Stimulated activated effector memory CD8-positive, alpha-beta T cell treated with anti-CD3 and anti-CD28 coated beads, Interleukin-12 subunit alpha, Interleukin-12 subunit beta, amount 100 ng/mL, for 72 hours (primary cell): ENCODE data around the gene TPRN.

Experiments
- ATAC-seq: fragments of 150-1000 bp; cut with Tn5 transposase; 2 replicates; pipeline ENCODE4 v1.10.0; 2021
- DNase-seq, 2 donors: peaks; one replicate each; pipeline ENCODE4 v3.0.0; 2021 to 2022; ENCODE audit warnings: low spot score in 2 of 2
- H3K27ac Mint-ChIP-seq: one replicate; pipeline ENCODE4 v1.8.0; 2022; ENCODE audit warnings: mild to moderate bottlenecking, mixed read lengths
- H3K36me3 Mint-ChIP-seq: one replicate; pipeline ENCODE4 v1.8.0; 2022; ENCODE audit warnings: mild to moderate bottlenecking, mixed read lengths
- H3K4me1 Mint-ChIP-seq: one replicate; pipeline ENCODE4 v1.8.0; 2022; ENCODE audit warnings: mixed read lengths
- H3K4me3 Mint-ChIP-seq: one replicate; pipeline ENCODE4 v1.8.0; 2022; ENCODE audit warnings: mild to moderate bottlenecking, mixed read lengths
- H3K9me3 Mint-ChIP-seq: one replicate; pipeline ENCODE4 v1.8.0; 2022; ENCODE audit warnings: mixed read lengths

Gene TPRN

DNA sequence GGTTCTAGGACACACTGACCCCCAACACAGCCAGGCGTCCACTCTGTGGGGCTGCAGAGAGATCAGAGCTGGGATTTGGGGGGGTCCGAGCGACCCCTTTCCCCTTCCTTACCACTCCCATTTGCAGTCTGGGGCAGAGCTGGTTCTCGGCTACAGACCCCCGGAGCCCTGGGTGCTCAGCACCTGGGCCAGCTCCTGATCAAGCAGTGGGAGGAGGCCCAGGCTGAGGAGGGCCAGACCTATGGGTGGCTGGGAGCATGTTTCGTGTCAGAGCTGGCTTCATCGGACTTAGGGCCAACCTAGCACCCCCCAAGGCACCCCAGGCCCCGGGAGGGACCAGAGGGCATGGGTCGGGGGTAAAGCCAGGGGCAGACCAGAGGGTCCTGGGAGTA is 54.0 kb downstream of the TPRN start:
- no peaks in the 10 kb centered on the region for H3K4me1 Mint-ChIP-seq
- no peaks in the 10 kb centered on the region for H3K36me3 Mint-ChIP-seq
- DNase-seq = no peak
- H3K4me3 Mint-ChIP-seq = no peak overlapping the region
- H3K9me3 Mint-ChIP-seq = no peaks in the 10 kb centered on the region
- ATAC-seq = no peak
- no peak overlapping the region for H3K27ac Mint-ChIP-seq

DNA sequence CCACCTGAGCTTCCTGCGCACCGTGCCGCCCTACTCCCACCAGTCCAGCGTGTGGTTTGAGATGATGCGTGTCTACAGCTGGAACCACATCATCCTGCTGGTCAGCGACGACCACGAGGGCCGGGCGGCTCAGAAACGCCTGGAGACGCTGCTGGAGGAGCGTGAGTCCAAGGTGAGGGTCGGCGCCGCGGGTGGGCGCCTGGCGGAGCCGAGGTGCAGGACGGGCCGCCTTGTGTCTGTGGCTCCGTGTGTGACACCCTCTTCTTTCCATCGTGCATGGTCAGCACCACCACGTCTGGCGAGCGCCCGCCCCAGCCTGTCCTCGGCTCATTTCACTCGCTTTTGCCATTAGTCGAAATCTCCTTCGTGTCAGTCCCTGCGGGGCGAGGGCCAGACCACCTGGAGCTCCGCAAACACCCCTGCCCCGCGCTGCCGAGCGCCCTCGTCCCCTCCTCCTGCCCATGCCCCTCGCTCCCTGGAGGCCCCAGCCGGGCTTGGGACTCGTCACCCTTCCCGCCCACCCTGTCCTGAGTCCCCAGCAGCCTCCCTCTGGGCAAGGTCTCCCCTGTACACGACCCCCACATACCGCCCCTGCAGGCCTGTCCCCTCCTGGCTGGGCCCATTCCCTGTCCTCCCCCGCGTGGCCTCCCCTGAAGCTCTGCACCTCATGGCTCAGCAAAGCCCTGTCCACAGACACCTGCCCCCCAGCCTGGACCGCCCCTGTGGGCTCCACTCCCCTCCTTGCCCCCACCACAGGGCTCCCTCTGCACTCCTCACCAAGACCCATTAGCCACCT is 54.6 kb downstream of the TPRN start:
- ATAC-seq (no peak), DNase-seq (no peak)
- Mint-ChIP-seq H3K36me3 (no peaks in the 10 kb centered on the region), H3K9me3 (no peaks in the 10 kb centered on the region), H3K27ac (no peak overlapping the region), H3K4me1 (no peaks in the 10 kb centered on the region), H3K4me3 (no peak overlapping the region)

DNA sequence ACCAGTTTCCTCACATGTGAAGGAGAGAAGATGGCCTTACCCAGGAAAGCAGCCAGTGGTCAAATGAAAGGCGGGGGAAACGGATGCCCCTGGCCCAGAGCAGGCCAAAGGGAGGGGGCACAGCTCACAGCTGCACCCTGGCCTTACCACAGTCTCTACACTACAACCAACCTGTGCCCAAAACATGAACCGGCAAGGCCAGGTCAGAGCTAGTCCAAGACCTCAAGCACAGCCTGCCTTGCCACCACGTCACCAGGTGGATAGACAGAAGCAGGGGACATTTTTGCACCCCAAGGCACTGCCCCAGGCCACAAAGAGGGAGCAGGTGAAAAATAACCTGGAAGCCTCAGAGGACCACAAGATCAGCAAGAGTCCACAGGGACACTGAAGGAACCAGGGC is 57.1 kb downstream of the TPRN start:
- DNase-seq (no peak), ATAC-seq (no peak)
- no peak overlapping the region for H3K27ac Mint-ChIP-seq
- H3K4me3 Mint-ChIP-seq = no peak overlapping the region
- H3K4me1 Mint-ChIP-seq = no peaks in the 10 kb centered on the region
- H3K36me3 Mint-ChIP-seq = no peaks in the 10 kb centered on the region
- no peaks in the 10 kb centered on the region for H3K9me3 Mint-ChIP-seq

DNA sequence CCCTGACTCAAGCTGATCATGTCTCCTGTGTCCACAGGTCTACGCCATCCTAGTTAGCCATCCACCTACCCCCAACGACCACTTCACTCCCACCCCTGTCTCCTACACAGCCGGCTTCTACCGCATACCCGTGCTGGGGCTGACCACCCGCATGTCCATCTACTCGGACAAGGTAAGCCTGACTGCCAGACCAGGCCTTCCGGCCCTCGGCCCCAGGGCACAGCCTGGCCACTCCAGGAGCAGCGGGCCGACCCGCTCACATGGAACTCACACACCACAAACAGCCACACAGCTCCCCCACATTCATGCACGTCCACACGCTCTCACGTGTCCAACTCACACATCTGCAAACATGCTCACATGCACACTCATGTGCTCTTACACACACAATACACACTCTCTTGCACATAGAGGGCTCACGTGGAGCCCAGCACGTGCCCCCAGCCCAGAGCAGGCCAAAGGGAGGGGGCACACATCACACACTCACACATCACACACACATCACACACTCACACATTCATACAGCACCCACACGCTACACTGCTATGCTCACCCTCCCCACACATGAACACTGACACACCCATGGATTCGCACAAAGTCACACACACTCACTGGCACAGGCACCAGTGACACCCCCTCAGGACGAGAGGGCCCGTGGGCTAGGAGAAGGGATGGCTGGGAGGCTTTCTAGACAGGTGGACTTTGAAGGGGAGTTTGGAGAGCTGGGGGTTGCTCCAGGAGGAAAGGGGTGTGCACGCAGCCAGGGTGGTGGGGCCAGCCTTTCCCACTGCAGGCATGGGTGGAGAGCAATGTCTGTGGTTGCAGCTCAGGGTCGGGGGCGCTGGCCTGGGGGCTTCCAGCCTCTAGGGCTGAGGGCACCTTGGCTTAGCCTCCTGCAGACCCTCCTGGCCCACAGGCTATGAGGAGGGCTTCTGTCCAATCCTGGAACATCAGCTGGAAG is 58.3 kb downstream of the TPRN start:
- H3K9me3 Mint-ChIP-seq = no peaks in the 10 kb centered on the region

More for the DNA sequence above, 58.3 kb downstream of the TPRN start:
- Mint-ChIP-seq H3K4me1 (peaks cover 6% of the 10 kb centered on the region), H3K27ac (no peak overlapping the region), H3K36me3 (no peaks in the 10 kb centered on the region), H3K4me3 (no peak overlapping the region)
- no peak for DNase-seq
- no peak for ATAC-seq
